SW480 (cell line): ENCODE data around the gene NR4A1.
"Not testable (repeated sequence)": the region's sequence is repeated elsewhere in the genome, so short reads cannot be mapped to it uniquely, and the experiment has no call there.

ENCODE experiments used
- DNase-seq: peaks from one replicate; pipeline ENCODE4 v3.0.0-alpha.2; 2016; ENCODE audit warnings: low spot score

Gene NR4A1

GRCh38 chr12:52097045-52097666 lies 45.9 kb downstream of the NR4A1 start:
- DNase-seq: no peak

- DNase-seq: not testable (repeated sequence)
Measured at GRCh38 chr12:52104431-52105089, 53.3 kb downstream of the NR4A1 start.
